Left hindlimb (tissue), 1 donor: Measurements from ENCODE around the gene PIMREG.
A peak's percentile ranks its signal among the peaks of the same experiment; 100 is the strongest.
"Not testable (repeated sequence)": the region's sequence is repeated elsewhere in the genome, so short reads cannot be mapped to it uniquely, and the experiment has no call there.

Source experiments
- DNase-seq: peaks from one replicate; pipeline ENCODE4 v3.0.0-alpha.2; 2018

Gene PIMREG

GRCh38 chr17:6480303-6480675, 36.0 kb downstream of the PIMREG start:
- DNase-seq: no peak

GRCh38 chr17:6482105-6482455, 37.8 kb downstream of the PIMREG start:
- DNase-seq: no peak

- not testable (repeated sequence) for DNase-seq
These were observed 38.5 kb downstream of the PIMREG start for GRCh38 chr17:6482796-6483195.

GRCh38 chr17:6483507-6483906, 39.3 kb downstream of the PIMREG start:
- no peak for DNase-seq

GRCh38 chr17:6485646-6486412, 41.6 kb downstream of the PIMREG start:
- DNase-seq: no peak

- DNase-seq: no peak
These were observed 43.2 kb downstream of the PIMREG start for GRCh38 chr17:6487251-6488007.

- no peak for DNase-seq
These were observed 43.8 kb downstream of the PIMREG start for GRCh38 chr17:6488008-6488539.

GRCh38 chr17:6489016-6489550, 44.8 kb downstream of the PIMREG start:
- no peak for DNase-seq

GRCh38 chr17:6491071-6491700, 46.9 kb downstream of the PIMREG start:
- DNase-seq: no peak

GRCh38 chr17:6492892-6493674, 48.8 kb downstream of the PIMREG start:
- DNase-seq: no peak

- no peak for DNase-seq
These were observed 50.1 kb downstream of the PIMREG start for GRCh38 chr17:6494239-6494941.

- DNase-seq: no peak
These were observed 51.3 kb downstream of the PIMREG start for GRCh38 chr17:6495450-6496115.

- DNase-seq: no peak
These were observed 51.8 kb downstream of the PIMREG start for GRCh38 chr17:6496116-6496481.

GRCh38 chr17:6496640-6497441, 52.6 kb downstream of the PIMREG start:
- DNase-seq: peak; percentile 61

- no peak for DNase-seq
These were observed 53.4 kb downstream of the PIMREG start for GRCh38 chr17:6497496-6498221.

GRCh38 chr17:6498356-6498755, 54.1 kb downstream of the PIMREG start:
- DNase-seq: no peak

GRCh38 chr17:6498901-6499540, 54.8 kb downstream of the PIMREG start:
- DNase-seq: no peak
